ENCODE data around the gene SLC25A43. TPM values are rescaled to one million over a fixed set of nuclear protein-coding genes. Genes with fewer than 3 reads are reported as not detected.

The SLC25A43 gene
- total and polyA plus RNA-seq, 8 donors = 3.2 to 6.5 (median 3.9) TPM

- DNase-seq (no peak), FAIRE-seq (no peak), ATAC-seq (no peak)
- H3K36me3 ChIP-seq = no peaks in the 10 kb centered on the region
- no peak overlapping the region for H3K27ac ChIP-seq
- no peak for TF ChIP-seq CTCF (IDR thresholded peaks at IDR 0.05)
- H3K27me3 ChIP-seq = no peaks in the 10 kb centered on the region
- WGBS, 2 donors = 73 to 83% methylated on average over 10 of the region's 10 CpGs
- no peaks in the 10 kb centered on the region for H3K9me3 ChIP-seq
- no peaks in the 10 kb centered on the region for H3K4me1 ChIP-seq
- intact Hi-C loops (cut with DNase I) = no loop called here
- no peak overlapping the region for H3K4me3 ChIP-seq
These were observed 96.9 kb downstream of the SLC25A43 start for GRCh38 chrX:119495734-119496726.

- Histone ChIP-seq H3K4me1 (peaks cover 0 to under 1% (median 0%) of the 10 kb centered on the region in 3 donors), H3K27me3 (no peaks in the 10 kb centered on the region), H3K27ac (no peak overlapping the region), H3K9me3 (no peaks in the 10 kb centered on the region), H3K4me3 (no peak overlapping the region), H3K36me3 (no peaks in the 10 kb centered on the region)
- DNase-seq (no peak), FAIRE-seq (no peak), ATAC-seq (no peak)
- TF ChIP-seq CTCF (IDR thresholded peaks at IDR 0.05) = no peak
- WGBS, 2 donors = 56 to 57% methylated on average over 1 of the region's 1 CpG
- intact Hi-C loops (cut with DNase I) = no loop called here
These were observed 98.0 kb downstream of the SLC25A43 start for GRCh38 chrX:119497185-119497584.

- H3K36me3 ChIP-seq = no peaks in the 10 kb centered on the region
- intact Hi-C loops (cut with DNase I) = no loop called here
- DNase-seq (no peak), FAIRE-seq (no peak), ATAC-seq (no peak)
- TF ChIP-seq CTCF (IDR thresholded peaks at IDR 0.05) = no peak
- no peak overlapping the region for H3K4me3 ChIP-seq
- 65 to 79% methylated on average over 13 of the region's 13 CpGs for WGBS, 2 donors
- H3K27me3 ChIP-seq = no peaks in the 10 kb centered on the region
- no peak overlapping the region for H3K27ac ChIP-seq
- no peaks in the 10 kb centered on the region for H3K9me3 ChIP-seq
- peaks cover 0 to 6% (median 3%) of the 10 kb centered on the region in 3 donors for H3K4me1 ChIP-seq
These were observed 101.1 kb downstream of the SLC25A43 start for GRCh38 chrX:119500061-119500800.

DNA sequence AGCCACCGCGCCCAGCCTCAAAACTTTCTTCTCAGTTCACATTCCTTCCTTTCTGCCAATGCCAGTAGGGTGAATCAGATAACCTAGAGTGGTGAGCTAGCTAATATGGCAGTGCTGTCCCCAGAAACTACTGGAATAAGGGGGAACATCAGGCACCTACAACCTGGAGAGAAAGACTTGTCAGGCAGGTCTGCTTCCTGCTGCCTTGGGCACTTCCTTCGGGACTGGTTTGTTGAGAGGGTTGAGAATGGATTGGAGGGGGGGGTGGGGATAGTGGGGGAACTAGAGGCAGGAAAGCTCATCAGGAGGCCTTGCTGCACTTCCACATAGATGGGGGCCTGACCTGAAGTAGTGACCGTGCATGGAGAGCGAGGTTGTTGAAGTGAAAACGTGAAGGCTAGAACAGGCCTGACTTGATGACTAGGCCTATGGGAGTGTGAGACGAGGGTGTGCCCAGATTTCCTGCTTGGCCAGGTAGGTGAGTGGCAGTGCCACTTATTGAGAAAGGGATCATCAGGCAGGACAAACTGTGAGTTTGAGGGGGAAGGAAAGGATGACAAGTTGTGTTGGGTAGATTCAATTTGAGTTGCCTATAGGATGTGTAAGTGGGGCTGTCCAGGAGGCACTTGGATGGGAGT lies 102.5 kb downstream of the SLC25A43 start:
- no peak for TF ChIP-seq CTCF (IDR thresholded peaks at IDR 0.05)
- H3K9me3 ChIP-seq = no peaks in the 10 kb centered on the region
- WGBS, 2 donors = 81 to 85% methylated on average over 7 of the region's 7 CpGs
- no peak overlapping the region for H3K4me3 ChIP-seq
- intact Hi-C loops (cut with DNase I) = no loop called here
- H3K27me3 ChIP-seq = no peaks in the 10 kb centered on the region
- ATAC-seq (no peak), FAIRE-seq (no peak), DNase-seq (no peak)
- H3K36me3 ChIP-seq = no peaks in the 10 kb centered on the region
- H3K4me1 ChIP-seq = peaks cover 0 to 6% (median 3%) of the 10 kb centered on the region in 3 donors
- H3K27ac ChIP-seq = peak overlapping the region in 2 of 4 donors; percentile 64 to 76
